Measurements from ENCODE around the gene ZSCAN1.

- TF ChIP-seq EZH2 (IDR thresholded peaks at IDR 0.05) (no peak), FOXP2 (optimal IDR thresholded peaks at IDR 0.05; ENCODE audit: control extremely low read depth, extremely low read length, insufficient read depth) (no peak)
Measured at GRCh38 chr19:58002384-58003173, 31.2 kb upstream of the ZSCAN1 start, which contains the start of gene ZNF606.

Data from SK-N-MC (cell line).